ENCODE data around the gene GID8.

Gene GID8

DNA sequence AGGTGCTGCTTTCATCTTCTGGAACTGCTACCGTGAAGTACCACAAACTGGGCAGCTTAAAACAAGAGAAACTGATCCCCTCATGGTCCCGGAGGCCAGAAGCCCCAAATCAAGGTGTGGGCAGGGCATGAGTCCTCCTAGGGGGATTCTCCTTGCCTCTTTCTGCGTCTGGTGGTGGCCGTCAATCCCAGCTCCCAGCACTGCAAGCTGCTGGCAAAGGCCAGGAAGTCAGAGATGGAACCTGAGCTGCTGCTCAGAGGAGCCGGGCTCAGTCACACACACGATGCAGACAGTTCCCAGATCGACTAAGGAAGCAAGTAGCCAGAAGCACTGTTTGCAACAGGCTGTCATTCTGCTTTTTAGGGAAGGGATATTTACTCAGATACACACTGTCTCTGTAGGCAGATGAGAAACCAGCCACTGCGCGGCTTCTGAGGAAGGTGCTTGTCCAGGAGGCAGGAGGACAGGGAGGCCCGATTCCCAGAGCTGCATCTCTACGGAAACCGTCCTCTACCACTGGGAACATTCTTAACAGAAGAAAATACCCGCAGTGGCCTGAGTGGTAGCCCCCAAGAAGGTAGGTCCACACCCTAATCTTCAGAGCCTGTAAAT lies 53.4 kb downstream of the GID8 start:
- no peak for DNase-seq

DNA sequence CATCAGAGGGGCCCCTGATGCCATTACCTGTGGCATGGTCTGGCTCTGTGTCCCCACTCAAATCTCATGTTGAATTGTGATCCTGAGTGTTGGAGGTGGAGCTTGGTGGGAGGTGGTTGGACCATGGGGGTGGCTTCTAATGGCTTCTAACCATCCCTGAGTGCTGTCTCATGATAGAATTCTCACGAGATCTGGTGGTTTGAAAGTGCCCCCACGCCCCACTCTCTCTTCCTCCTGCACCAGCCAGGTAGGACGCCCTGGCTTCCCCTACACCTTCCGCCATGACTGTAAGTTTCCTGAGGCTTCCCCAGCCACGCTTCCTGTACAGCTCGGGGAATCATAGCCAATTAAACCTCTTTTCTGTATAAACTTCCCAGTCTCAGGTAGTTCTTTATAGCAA lies 53.9 kb downstream of the GID8 start:
- DNase-seq: no peak

DNA sequence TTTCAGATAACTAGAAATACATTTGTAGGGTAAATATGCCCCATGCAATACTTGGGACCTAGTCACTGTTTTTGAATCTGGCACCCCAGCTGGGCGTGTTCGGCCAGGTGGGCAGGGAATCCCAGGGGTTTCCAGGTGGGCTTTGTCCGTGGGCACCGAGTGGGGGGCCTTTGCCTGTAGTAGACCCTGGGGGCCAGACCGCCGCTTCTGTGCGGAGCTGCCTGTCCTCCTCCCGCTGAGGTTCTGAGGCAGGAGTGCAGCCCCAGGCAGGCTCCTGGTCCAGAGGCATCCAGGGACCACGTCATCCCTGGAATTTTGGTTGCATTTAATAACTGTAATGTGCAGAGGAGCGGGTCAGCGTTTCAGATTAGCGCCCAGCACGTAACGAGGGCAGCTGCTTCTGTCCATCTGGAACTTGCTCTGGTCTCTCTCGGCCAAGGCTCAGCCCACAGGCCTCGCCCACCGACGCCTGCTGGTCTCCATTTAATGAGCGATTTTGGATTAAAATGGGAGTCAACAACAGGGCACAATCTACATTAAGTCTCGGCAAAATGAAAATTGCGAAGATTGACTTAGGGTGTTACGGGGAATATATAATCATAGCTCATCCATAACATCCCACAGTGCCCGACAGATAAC lies 56.0 kb downstream of the GID8 start:
- no peak for DNase-seq

DNA sequence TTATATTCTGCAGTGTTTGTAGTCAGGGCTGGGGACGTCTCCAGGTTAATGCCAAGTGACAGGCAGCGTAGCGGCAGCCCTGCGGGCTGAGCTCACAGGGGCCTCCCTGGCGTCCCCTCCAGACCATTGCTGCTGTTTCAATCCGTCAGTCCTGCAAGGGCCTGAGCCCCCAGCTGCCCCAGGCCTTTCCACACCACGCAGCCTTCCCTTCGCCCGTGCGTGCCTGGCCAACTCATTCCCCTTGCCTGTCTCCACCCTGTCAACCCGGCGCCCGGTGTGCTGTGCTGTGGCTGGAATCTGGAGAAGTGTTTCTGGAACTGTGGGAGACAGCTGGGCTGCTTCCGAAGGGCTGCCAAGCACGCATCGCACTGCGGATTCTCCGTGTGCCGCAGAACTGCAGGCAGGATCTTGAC lies 56.9 kb downstream of the GID8 start:
- DNase-seq: no peak

DNA sequence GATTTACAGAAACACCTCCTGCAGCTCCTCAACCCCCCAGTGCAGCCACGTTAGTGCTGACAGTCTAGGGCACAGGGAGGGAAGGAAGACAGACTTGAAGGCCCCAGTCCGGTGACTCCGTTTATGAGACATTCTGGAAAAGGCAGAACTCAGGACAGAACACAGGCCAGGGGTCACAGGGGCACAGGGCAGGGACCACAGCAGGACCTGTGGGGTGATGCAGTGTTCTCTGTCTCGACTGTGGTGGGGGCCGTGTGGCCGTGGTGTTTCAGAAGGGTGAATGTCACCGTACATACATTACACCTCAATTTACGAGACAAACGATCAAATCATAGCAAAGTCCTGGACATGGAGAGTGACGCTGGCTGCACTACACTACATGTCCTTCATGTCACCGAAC lies 57.5 kb downstream of the GID8 start:
- DNase-seq: no peak

DNA sequence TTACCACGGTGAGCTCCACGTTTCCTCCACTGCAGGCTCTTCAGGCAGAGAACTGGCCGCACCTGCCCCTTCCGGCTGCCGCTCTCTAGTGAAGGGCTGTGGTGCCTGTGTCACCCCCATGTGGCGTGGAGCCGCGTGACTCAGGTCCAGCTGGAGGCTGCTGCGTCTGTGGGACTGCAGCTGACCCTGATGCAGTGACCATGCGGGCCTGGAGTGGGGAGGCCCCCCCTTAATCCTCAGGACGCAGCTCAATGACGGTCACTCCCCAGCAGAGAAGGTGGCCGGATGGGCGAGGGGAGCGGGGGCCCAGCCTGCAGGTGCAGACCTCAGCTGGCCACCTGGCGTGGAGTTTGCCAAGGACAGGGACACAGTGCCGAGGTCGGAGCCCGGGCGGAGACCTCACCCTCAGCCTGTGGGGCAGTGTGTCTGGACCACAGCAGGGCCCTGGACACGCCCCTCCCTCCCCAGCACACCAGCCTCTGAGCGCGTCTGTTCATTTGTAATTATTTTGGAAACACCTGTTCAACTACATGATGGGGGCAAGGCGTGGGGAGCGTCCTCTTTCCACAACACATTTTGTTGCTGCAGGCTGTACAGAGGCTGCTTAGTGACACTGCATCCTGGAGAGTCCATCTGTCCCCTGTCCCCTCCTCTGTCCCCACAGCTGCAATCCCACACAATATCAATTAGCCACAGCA lies 58.1 kb downstream of the GID8 start:
- DNase-seq: no peak

DNA sequence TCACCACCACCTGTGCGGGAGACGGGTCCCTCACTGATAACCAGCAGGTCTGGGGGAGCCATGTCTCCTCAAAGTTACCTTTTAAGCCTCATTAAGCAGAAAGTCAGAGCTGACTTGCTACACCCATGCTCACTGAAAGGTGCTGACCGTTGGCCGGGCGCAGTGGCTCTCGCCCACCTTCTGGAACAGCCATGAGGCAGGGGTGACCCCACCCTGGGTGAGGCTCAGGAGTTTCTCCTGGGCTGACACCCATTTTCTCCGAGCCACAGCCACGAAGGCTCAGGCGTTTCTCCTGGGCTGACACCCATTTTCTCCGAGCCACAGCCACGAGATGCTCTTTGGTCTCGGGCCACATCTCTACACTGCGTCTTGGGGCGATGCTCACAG lies 58.6 kb downstream of the GID8 start:
- DNase-seq: no peak

DNA sequence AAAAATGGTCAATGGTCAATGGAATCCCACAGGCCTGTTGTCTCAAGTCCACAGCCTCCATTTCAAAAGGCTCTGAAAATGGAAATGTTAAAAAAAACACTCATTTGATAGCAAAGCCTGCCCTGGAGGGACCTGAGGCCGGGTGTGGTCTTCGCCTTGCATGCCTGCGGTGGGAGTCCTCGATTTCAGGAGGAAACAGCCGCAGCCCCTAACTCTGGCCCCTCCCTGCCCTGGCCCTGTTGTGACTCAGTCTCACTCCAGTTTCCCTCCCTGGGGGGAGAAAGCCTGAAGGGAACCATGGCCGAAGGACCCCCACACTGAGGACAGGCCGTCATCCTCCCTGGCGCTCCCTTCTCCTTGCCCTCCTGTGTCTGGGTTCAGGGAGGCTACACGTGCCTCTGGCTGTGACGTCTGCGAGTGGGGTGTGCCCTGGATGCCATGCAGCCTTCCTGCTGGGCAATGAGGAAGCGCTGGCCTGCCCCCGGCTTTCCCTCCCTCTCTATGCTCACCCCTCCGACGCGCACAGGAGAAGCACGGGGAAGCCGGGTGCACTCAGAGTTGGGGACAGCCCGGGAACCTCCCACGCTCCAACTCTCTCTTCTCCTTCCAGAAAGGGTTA lies 59.6 kb downstream of the GID8 start:
- DNase-seq: no peak
